Germinal center (tissue), 1 donor: ENCODE measurements around the gene TRHDE.

Experiments used
- DNase-seq: peaks from one replicate; pipeline ENCODE4 v3.0.0; 2012; ENCODE audit warnings: mixed read lengths, low spot score

Gene TRHDE, protein sequence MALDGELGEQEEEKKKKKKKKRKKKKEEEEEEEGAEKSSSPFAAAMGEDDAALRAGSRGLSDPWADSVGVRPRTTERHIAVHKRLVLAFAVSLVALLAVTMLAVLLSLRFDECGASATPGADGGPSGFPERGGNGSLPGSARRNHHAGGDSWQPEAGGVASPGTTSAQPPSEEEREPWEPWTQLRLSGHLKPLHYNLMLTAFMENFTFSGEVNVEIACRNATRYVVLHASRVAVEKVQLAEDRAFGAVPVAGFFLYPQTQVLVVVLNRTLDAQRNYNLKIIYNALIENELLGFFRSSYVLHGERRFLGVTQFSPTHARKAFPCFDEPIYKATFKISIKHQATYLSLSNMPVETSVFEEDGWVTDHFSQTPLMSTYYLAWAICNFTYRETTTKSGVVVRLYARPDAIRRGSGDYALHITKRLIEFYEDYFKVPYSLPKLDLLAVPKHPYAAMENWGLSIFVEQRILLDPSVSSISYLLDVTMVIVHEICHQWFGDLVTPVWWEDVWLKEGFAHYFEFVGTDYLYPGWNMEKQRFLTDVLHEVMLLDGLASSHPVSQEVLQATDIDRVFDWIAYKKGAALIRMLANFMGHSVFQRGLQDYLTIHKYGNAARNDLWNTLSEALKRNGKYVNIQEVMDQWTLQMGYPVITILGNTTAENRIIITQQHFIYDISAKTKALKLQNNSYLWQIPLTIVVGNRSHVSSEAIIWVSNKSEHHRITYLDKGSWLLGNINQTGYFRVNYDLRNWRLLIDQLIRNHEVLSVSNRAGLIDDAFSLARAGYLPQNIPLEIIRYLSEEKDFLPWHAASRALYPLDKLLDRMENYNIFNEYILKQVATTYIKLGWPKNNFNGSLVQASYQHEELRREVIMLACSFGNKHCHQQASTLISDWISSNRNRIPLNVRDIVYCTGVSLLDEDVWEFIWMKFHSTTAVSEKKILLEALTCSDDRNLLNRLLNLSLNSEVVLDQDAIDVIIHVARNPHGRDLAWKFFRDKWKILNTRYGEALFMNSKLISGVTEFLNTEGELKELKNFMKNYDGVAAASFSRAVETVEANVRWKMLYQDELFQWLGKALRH

GRCh38 chr12:72272091-72272661 is at the start of gene TRHDE:
TRHDE (plus strand) TSS chr12:72272370; CDS start chr12:72272644, 274 bp downstream.
- peak; percentile 5 for DNase-seq

GRCh38 chr12:72226510-72226909 is 45.7 kb upstream of the TRHDE start:
- no peak for DNase-seq

GRCh38 chr12:72228424-72228823 is 43.7 kb upstream of the TRHDE start:
- no peak for DNase-seq

DNA sequence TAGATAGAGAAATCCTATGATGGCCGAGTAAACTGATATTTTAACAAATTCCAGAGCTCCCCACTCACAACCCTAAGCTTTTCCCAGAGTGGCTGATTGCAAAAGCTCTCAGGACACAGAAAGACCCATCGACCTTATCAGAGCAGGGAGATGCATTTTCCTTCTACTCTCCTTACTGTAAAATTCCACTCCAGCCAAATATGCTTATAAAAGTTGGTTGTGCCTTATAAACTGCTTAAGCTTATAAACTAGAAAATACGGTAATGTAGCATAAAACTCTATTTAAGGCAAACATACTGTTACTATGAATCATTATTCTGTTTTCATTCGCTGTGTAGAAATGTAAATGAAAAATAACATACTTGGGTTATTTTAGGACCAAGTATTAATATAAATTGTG is 41.6 kb upstream of the TRHDE start:
- DNase-seq, result no peak

DNA sequence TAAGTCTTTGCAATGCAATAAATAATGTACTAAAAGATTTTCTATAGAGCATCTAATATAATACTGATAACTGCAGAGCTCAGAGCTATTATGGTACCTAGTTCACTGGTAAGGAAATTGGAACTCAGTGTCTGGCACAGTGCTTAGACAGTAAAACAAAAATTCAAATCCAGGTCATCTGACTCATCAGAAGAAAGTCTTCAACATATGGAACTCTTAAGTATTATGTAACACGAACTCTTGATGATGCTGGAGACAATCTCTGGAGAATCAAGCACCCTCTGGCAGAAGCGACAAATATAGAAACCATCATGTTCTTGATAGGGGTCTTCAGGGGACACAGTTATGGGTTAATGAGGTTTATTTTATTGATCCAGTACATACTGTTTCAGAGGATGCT is 37.3 kb upstream of the TRHDE start:
- DNase-seq, result no peak

- DNase-seq, result no peak
Observed at GRCh38 chr12:72236071-72236705, 36.0 kb upstream of the TRHDE start.

GRCh38 chr12:72241552-72241951 is 30.6 kb upstream of the TRHDE start:
- DNase-seq, result no peak

GRCh38 chr12:72242946-72243345 is 29.2 kb upstream of the TRHDE start:
- no peak for DNase-seq

DNA sequence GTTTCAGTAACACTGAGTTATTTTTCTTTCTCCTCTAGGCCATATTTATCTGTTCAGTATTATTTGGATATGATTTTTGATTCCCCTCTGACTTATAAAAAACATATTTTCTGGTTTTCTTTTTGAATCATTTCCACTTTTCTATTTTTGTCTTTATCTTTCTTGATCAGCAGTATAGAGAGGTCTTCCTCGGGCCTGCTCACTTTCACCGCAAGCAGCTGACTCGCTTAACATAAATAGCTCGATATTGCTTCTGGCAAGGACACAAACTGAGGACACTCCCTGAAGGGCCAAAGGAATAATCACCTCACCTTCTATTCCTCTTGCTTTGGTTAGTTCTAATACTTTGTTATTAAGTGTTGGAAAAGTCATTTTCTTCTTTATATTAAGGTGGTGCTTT is 25.8 kb upstream of the TRHDE start:
- no peak for DNase-seq

DNA sequence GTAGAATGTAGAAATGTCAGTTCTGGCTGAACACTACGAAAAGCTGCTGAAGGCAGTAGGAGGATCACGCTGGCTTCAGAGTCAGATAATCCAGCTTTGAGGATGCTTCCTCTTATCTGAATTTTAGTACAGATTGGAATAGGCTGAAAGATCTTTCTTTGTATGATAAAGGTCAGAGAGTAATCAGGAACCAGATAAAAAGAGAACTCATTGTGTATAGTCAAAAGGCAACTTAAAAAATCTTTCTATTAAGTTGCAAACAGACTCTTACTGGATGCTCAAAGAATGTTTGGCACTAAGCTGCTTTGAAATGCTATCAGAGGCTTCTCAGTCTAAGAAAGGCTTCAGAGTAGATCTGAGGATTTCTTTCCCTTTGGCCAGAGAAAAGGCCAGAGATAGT is 21.8 kb upstream of the TRHDE start:
- no peak for DNase-seq

- no peak for DNase-seq
Observed at GRCh38 chr12:72256725-72257124, 15.4 kb upstream of the TRHDE start.

- no peak for DNase-seq
Observed at GRCh38 chr12:72261885-72262284, 10.3 kb upstream of the TRHDE start.

DNA sequence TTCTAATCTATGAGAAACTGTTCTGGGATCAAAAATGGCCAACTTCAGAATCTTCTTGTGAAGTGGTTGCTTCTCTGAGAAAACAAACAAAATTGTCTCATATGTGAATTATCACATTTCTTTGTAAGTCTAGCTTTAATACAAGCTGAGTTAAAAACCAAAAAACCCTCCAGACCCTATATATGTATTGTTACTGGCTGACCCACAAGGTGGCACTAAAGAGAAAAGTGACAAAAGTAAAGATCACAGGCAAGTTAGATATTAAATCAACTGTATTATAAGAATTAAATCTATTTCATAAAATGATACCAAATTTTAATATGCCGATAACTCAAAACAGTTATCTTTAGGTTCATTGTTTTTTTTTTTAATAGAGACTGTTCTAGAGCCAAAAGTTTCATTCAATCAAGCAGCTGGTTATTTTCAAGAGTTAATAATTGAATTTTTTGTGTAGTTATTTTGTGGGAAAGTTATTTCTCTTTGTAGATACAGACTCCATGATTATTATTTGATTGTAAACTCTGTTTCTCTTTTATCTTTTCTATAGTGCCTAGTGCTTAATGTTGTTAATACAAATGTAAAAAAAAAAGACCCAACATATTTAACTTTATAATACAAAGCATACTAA is 7.5 kb upstream of the TRHDE start:
- no peak for DNase-seq

DNA sequence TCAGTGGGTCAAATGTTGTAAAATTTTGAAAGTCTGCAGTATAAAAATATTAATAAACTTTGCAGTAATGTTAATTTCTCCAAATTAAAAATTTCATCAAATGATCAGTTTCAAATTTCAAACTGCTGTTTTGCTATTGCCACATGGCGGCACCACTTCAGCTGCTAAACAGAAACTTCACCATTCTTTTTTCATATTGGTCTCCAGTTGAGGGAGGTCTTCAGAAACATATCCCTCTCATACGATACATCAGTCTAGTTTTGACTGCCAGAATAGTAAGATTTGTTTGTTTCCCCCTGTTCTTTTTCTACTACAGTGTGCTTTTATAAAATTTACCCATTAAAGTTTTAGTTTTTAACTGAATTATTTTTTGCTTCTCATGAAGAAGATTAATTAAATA is 4.2 kb upstream of the TRHDE start:
- DNase-seq, result no peak

- no peak for DNase-seq
Observed at GRCh38 chr12:72268386-72268785, 3.8 kb upstream of the TRHDE start.

GRCh38 chr12:72269491-72269890 is 2.7 kb upstream of the TRHDE start:
- no peak for DNase-seq

DNA sequence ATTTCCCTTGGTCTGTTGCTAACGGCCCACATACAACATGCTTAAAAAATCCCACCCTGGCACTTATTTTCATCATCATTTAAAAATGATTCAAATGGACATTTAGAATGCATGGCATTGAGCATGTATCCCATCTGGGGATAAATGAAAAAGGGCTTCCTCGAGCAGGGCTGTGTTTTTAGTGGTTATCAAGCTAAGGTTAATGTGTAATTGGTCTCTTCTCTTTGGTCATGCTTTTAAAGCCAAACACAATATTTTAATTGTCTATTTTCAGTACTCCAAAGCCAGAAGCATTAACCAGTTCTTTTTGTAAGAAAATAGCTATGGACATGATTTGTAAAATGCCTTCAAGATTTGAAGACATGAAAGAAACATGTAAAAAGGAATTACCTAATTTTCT is 1.9 kb upstream of the TRHDE start:
- no peak for DNase-seq

GRCh38 chr12:72270961-72271360 is 1.2 kb upstream of the TRHDE start:
- DNase-seq, result no peak

DNA sequence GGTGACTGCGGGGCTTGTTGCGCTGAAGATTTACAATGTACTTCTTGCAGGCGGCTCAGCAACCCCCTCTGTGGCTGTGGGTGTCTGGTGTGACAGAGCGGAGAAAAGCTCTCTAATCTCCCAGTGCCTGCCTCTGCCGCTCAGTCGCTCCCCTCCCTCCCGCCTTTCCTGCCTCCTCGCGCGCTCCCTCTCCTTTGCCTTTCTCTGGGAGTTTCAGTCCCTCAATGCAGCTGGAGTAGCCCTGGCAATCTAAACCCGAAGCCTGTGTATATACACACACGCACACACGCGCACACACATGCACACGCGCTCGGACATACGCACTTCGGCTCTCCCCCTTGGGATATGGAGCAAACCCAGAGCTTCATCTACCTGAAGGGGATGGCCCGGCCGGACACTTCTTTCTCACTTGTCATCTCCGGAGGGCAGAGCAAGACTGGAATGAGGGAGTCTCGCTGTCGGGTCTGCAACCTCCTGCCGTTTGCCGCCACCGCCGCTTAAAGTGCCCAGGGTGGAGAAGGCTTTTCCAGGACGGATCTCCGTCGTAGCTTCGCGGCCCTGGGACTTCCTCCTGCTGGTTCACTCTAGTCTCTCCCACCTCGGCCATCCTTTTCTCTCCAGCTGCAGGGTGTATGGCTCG is 599 bp upstream of the TRHDE start:
- no peak for DNase-seq

GRCh38 chr12:72272731-72273498 is 745 bp downstream of the TRHDE start:
- no peak for DNase-seq
